HepG2 (cell line): ENCODE results near the gene SH3PXD2A.

Source experiments
- CTCF ChIP-seq: sonication (generic); formaldehyde crosslinking; IDR thresholded peaks from 2 replicates; pipeline ENCODE4 v1.5.0; 2020; ENCODE audit warnings: mild to moderate bottlenecking, missing genetic modification reagents, moderate library complexity
- PREB ChIP-seq: sonication (generic); formaldehyde crosslinking; IDR thresholded peaks from 2 replicates; pipeline ENCODE4 v1.4.0; 2020; ENCODE audit warnings: missing genetic modification reagents
- REST ChIP-seq, 2 experiments: IDR thresholded peaks; 2 replicates each; pipeline ENCODE4 v1.6.1; 2011 to 2012; ENCODE audit warnings: low read length in 2 of 2, borderline replicate concordance in 1 of 2, low read depth in 1 of 2, mild to moderate bottlenecking in 1 of 2, moderate library complexity in 1 of 2
- ZNF30 ChIP-seq: sonication (generic); formaldehyde crosslinking; IDR thresholded peaks from 2 replicates; pipeline ENCODE4 v1.5.0; 2020; ENCODE audit warnings: mild to moderate bottlenecking, missing genetic modification reagents
- ZNF496 ChIP-seq: sonication (generic); formaldehyde crosslinking; IDR thresholded peaks from 2 replicates; pipeline ENCODE4 v1.8.1; 2023; ENCODE audit warnings: mild to moderate bottlenecking, moderate library complexity, missing genetic modification reagents; ENCODE audit not compliant: insufficient replicate concordance
- ZSCAN30 ChIP-seq: sonication (generic); formaldehyde crosslinking; IDR thresholded peaks from 2 replicates; pipeline ENCODE4 v1.5.0; 2020; ENCODE audit warnings: mild to moderate bottlenecking, missing genetic modification reagents

- TF ChIP-seq CTCF (CRISPR knock-in tag): no peak
- TF ChIP-seq ZSCAN30: no peak
- no peak for TF ChIP-seq PREB (CRISPR knock-in tag)
- no peak for TF ChIP-seq ZNF30 (CRISPR knock-in tag)
- TF ChIP-seq REST (IDR thresholded peaks at IDR 0.05; ENCODE audit: borderline replicate concordance in 1 of 2, low read depth in 1 of 2, low read length in 2 of 2): no peak
- no peak for TF ChIP-seq ZNF496 (CRISPR knock-in tag)
Measured at GRCh38 chr10:103732339-103733044, 122.9 kb downstream of the SH3PXD2A start.
